CD4-positive, alpha-beta T cell treated with Interleukin-4 for 4 hours (primary cell): ENCODE measurements around the gene KIRREL3.
A peak's percentile ranks its signal among the peaks of the same experiment; 100 is the strongest.

Experiments
- DNase-seq: peaks from one replicate; pipeline ENCODE4 v3.0.0-alpha.2; 2020

Gene KIRREL3

GRCh38 chr11:126456783-126457542, 543.6 kb downstream of the KIRREL3 start:
- DNase-seq, result no peak

DNA sequence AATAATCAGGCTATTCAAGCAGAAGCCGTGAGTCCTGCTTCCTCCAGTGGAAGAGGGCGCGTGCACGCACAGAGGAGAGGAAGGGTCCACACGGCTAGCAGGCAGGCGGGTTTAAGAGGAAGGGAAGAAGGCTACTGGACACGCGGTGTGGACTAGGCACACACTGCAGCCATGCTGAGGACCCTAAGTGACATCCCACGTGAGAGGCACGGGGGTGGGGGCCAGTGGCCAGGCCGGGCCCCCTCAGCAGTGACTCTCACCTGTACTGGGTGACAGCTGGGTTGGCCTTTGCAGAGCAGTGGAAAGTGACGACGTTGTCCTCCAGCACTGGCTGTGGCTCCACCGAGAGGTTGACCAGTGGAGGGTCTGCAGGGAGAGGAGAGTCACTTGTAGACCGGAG, 544.5 kb downstream of the KIRREL3 start:
- DNase-seq, result no peak

GRCh38 chr11:126452241-126453101, 548.1 kb downstream of the KIRREL3 start:
- DNase-seq, result no peak

DNA sequence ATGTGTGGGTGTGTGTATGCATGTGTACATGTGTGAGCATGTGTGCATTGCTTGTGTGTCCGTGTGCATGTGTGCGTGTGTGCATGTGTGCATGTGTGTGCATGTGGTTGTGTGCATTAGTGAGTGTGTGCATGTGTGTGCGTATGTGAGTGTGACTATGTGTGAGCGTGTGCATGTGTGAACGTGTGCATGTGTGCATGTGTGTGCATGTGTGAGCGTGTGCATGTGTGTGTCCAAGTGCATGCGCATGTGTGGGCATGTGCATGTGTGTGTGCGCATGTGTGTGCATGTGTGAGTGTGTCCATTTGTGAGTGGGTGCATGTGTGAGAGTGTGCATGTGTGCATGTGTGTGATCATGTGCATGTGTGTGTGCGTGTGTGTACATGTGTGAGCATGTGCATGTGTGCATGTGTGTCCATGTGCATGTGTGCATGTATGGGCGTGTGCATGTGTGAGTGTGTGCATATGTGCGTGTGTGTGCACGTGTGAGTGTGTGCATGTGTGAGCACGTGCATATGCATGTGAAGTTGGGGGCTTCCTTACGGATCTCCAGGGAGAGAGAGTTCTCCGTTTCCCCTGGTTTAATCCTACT, 549.3 kb downstream of the KIRREL3 start:
- no peak for DNase-seq

DNA sequence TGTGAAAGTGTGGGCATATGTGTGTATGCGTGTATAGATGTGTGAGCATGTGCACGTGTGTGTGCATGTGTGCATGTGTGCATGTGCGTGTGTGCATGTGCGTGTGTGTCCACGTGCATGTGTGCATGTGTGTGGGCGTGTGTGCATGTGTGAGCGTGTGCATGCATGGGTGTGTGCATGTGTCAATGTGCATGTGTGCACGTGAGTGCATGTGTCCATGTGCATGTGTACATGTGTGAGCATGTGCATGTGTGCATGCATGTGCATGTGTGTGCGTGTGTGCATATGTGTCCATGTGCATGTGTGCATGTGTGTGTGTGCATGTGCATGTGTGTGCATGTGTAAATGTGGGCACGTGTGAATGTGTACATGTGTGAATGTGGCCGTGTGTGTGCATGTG, 549.8 kb downstream of the KIRREL3 start:
- DNase-seq, result no peak

DNA sequence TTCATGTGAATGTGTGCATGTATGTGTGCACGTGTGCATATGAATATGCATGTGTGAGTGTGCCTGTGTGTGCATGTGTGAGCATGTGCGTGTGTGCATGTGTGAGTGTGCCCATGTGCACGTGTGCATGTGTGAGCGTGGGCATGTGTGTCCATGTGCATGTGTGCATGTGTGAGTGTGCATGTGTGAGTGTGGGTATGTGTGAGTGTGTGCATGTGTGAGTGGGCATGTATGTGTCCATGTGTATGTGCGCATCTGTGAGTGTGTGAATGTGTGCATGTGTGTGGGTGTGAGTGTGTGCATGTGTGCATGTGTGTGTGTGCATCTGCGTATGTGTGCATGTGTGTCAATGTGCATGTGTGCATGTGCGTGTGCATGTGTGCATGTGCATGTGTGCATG, 550.4 kb downstream of the KIRREL3 start:
- no peak for DNase-seq

- no peak for DNase-seq
These were observed 554.0 kb downstream of the KIRREL3 start for GRCh38 chr11:126446581-126446980.

DNA sequence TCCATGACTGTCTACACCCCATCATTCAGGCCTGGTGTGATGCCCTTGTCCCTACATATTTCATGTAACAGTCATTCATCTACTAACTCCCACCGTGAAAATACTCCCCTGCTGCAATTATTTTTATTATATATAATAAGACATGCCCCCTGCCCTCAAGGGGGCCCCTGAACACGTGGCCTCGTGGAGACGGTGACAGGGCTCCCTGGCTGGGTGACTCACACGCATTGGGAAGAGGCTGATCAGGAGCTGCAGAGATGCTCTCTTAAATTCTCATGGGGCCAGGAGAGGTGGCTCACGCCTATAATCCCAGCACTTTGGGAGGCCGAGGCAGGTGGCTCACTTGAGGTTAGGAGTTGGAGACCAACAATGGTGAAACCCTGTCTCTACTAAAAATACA, 556.5 kb downstream of the KIRREL3 start:
- no peak for DNase-seq

DNA sequence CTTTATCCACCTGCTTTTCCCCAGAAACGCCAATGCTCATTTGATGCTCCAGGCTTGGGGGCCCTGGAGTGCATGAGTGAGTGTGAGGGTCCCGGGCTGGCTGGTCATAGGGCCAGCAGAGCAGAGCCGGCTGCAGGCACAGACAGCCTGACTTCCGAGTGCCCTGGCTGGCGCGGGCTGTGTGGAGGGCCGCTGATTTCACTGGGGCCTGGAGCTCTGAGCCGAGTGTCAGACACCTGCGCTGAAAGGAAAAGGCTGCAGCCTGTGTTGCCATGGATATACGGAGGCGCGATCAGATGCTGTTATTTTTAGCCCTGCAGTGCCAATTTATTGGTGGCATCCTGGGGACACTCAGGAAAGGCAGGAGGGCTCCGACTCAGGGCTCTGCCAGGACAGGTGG, 557.5 kb downstream of the KIRREL3 start:
- no peak for DNase-seq

DNA sequence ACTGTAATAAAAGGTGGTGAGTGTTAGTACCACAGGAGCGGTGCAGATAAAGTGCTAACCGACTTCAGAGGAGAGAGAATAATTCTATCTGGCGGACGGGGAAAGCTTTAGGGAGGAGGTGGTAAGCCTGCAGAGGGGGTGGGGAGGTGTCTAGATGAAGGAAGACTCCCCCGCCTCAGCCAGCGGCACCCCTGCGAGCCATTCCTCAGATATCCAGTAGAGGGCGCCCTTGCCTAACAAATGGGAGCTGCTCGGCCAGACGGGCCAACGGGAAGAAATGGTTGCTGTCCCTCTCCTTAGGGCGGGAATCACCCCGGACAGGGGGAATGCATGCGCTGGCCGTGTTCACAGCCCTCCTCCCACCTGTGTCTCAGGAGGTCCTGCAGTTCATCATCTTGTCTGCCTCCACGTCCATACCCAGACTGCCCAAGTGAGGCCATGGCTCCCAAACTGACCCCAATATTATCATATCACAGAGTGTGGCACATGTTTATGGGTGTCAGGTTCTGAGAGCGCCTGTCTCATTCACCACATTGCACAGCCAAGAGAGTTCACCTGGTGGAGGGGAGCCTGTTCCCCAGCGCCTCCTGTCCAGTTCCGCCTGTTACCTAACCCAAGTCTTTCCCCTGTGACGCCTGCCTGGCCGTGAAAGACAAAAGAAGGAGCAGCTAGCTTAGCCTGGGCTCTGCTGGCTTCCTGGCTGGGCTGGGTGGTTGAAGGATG, 559.6 kb downstream of the KIRREL3 start:
- DNase-seq, result peak; percentile 59

DNA sequence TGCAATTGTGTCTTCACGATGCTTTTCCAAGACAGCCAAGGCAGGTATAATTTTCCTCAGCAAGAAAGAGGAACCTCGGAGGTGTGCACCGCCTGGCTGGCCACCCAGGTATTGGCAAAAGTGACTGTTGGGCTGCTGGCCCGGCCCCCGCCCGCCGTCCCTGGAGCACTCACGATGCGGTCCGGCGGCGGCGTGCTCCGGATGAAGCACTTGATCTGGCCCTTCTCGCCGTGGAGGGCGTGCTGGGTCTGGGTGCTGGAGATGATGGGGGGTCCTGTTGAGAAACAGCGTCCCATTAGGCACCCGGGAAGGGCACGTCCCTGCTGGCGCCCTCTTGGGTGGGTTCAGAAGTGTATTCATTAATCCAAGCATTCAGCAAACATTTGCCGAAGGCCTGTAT, 560.3 kb downstream of the KIRREL3 start:
- no peak for DNase-seq

GRCh38 chr11:126438691-126439090, 561.9 kb downstream of the KIRREL3 start:
- no peak for DNase-seq

GRCh38 chr11:126438272-126438671, 562.3 kb downstream of the KIRREL3 start:
- DNase-seq, result no peak

- no peak for DNase-seq
These were observed 562.8 kb downstream of the KIRREL3 start for GRCh38 chr11:126437731-126438130.

GRCh38 chr11:126436209-126436755, 564.3 kb downstream of the KIRREL3 start:
- no peak for DNase-seq

DNA sequence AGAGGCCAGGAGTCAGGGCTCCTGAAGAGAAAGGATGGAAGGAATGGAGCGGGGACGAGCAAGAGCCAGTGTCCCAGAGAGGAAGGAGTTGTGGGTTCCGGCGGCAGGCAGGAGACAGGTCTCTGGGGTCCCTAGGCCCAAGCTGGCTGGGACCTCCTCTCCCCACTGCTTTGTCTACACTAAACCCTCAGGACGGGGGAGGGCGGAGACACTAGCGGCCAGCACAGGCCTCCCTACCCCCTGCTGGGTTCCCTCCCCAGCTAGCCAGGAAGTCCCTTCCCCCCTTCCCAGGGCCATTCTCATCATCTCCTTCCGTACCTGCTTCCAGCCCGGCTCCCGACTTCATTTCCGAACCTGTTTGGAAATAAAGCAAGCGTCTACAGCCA, 565.6 kb downstream of the KIRREL3 start:
- DNase-seq, result no peak

- DNase-seq, result no peak
These were observed 566.3 kb downstream of the KIRREL3 start for GRCh38 chr11:126433989-126434949.

- no peak for DNase-seq
These were observed 567.2 kb downstream of the KIRREL3 start for GRCh38 chr11:126433244-126433846.

GRCh38 chr11:126432525-126432924, 568.0 kb downstream of the KIRREL3 start:
- no peak for DNase-seq

- no peak for DNase-seq
These were observed 568.5 kb downstream of the KIRREL3 start for GRCh38 chr11:126432065-126432461.

DNA sequence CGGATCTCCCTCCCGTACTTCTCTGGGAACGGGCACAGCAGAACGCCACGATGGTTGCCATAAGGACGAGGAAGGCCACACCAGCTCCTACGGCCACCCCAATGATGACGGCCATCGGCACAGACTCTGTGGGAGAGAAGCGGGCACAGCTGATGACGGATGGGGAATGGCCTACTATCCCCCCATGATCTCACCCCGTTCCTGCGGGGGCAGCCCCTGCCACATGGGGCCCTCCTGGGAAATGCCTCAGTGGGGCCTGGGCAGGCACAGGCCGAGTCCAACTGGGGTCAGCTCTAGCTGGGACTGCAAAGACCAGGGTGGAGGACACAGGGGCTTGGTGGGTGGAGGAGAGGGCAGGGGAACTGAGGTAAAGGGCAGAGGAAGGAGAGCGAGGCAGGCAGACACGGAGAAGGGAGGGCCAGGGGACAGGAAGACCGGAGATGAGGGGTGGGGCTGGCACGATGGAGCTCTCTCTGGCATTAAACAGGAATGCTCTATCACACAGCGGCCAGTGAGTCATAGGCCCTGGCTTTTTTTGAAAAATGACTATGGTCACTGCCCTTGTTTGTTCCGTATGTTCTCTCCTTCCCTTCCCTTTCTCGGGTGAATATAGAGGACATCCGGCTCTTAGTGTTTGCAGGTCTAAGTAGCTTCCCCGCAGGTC, 569.0 kb downstream of the KIRREL3 start:
- DNase-seq, result no peak
